ENCODE results near the gene DAPL1. TPM values are rescaled to one million over a fixed set of nuclear protein-coding genes. Genes with fewer than 3 reads are reported as not detected.

Gene DAPL1
- total RNA-seq, 3 donors from 2014 or later (not counting 1 experiment from before 2014, with no cell fraction given): not detected

DNA sequence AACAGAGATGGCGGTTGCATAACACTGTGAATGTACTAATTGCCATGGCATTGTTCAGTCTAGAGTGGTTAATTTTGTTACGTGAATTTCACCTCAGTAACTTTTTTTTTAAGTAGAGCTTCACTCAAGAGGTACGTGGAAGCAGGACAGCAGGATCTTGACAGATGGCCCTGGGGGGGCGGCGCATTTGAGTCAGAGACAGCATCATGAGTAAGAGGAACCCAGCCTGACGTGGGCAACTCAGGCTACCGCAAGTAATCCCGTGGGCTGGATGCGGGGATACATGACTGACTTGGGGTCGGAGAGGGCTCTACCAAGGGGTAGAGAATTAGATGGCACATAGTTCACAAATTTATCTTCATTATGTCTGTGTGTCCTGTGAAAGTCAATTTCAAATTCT, 38.1 kb upstream of the DAPL1 start:
- Histone ChIP-seq H3K4me3 (ENCODE audit: low read length) (no peak overlapping the region), H3K27me3 (ENCODE audit: control insufficient read depth, insufficient read depth, low read length) (no peaks in the 10 kb centered on the region), H3K9me3 (ENCODE audit: control insufficient read depth, insufficient read depth, low read length) (no peaks in the 10 kb centered on the region), H3K4me1 (ENCODE audit: control insufficient read depth, insufficient read depth, low read length) (no peaks in the 10 kb centered on the region), H3K27ac (ENCODE audit: low read length) (no peak overlapping the region), H3K36me3 (ENCODE audit: control insufficient read depth, insufficient read depth, low read length) (no peaks in the 10 kb centered on the region)
- peaks cover 4 to 7% of the 10 kb centered on the region in 2 donors for H3K27me3 Mint-ChIP-seq (ENCODE audit: low read depth in 2 of 2)
- TF ChIP-seq, protein P1, sequence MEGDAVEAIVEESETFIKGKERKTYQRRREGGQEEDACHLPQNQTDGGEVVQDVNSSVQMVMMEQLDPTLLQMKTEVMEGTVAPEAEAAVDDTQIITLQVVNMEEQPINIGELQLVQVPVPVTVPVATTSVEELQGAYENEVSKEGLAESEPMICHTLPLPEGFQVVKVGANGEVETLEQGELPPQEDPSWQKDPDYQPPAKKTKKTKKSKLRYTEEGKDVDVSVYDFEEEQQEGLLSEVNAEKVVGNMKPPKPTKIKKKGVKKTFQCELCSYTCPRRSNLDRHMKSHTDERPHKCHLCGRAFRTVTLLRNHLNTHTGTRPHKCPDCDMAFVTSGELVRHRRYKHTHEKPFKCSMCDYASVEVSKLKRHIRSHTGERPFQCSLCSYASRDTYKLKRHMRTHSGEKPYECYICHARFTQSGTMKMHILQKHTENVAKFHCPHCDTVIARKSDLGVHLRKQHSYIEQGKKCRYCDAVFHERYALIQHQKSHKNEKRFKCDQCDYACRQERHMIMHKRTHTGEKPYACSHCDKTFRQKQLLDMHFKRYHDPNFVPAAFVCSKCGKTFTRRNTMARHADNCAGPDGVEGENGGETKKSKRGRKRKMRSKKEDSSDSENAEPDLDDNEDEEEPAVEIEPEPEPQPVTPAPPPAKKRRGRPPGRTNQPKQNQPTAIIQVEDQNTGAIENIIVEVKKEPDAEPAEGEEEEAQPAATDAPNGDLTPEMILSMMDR (IDR thresholded peaks at IDR 0.05): no peak
- no peaks in the 10 kb centered on the region for H3K36me3 Mint-ChIP-seq
- H3K27ac Mint-ChIP-seq: no peak overlapping the region
- intact Hi-C loops (cut with micrococcal nuclease): no loop called here
- DNase-seq (no peak), ATAC-seq (no peak)
- no peak overlapping the region for H3K4me3 Mint-ChIP-seq
- H3K4me1 Mint-ChIP-seq: peaks cover 4% of the 10 kb centered on the region in 2 donors
- H3K9me3 Mint-ChIP-seq: no peaks in the 10 kb centered on the region
- 88% methylated on average over 10 of the region's 10 CpGs for WGBS (ENCODE audit: insufficient coverage)

DNA sequence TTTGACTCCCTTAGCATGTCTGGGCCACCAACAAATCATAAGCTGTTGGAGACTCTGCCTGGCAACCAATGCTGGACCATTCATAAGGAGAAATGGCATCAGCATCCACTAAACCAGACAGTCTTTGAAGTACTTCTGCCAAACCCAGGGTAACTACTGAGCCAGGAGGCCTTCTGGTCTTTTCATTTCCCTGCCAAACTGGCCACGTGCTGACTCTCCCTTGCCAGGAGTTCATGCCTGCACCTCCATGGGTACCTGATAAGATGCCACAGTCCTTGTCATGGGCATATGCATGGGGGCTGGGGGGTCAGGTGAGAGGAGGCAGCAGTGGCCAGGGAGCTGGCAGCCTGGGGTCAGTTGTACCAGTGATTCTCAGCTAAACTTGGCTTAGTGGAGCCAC, 34.2 kb upstream of the DAPL1 start:
- H3K9me3 ChIP-seq (ENCODE audit: control insufficient read depth, insufficient read depth, low read length): no peaks in the 10 kb centered on the region
- no peaks in the 10 kb centered on the region for H3K9me3 Mint-ChIP-seq
- intact Hi-C loops (cut with micrococcal nuclease): no loop called here
- peaks cover 6 to 9% of the 10 kb centered on the region in 2 donors for H3K4me1 Mint-ChIP-seq
- H3K36me3 ChIP-seq (ENCODE audit: control insufficient read depth, insufficient read depth, low read length): no peaks in the 10 kb centered on the region
- no peaks in the 10 kb centered on the region for H3K4me1 ChIP-seq (ENCODE audit: control insufficient read depth, insufficient read depth, low read length)
- no peak overlapping the region for H3K4me3 ChIP-seq (ENCODE audit: low read length)
- ATAC-seq: no peak
- no peaks in the 10 kb centered on the region for H3K27me3 Mint-ChIP-seq (ENCODE audit: low read depth in 2 of 2)
- no peak overlapping the region for H3K4me3 Mint-ChIP-seq
- H3K36me3 Mint-ChIP-seq: no peaks in the 10 kb centered on the region
- H3K27me3 ChIP-seq (ENCODE audit: control insufficient read depth, insufficient read depth, low read length): no peaks in the 10 kb centered on the region
- no peak overlapping the region for H3K27ac Mint-ChIP-seq
- TF ChIP-seq, protein P1 (IDR thresholded peaks at IDR 0.05): no peak
- H3K27ac ChIP-seq (ENCODE audit: low read length): no peak overlapping the region
- DNase-seq: no peak
- 94% methylated on average over 1 of the region's 1 CpG for WGBS (ENCODE audit: insufficient coverage)

DNA sequence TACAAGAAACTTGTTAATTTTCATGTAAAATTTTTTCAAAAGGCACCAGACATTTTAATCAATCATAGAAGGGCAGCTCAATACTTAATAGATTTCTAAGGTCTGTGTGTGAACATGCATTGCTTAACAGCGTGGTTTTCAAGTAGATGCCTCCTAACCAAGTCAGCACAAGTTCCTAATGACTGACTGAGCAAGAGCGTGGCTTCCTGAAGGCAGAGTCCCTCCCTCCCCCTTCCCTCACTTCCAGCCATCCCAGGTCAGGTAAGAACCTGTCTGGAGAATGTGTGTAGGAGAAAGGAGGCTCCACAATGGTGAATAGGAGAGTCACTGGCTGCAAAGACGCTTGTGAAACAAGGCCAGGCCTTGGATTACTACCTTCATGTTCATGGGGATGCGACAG, 33.5 kb upstream of the DAPL1 start:
- H3K4me1 ChIP-seq (ENCODE audit: control insufficient read depth, insufficient read depth, low read length): no peaks in the 10 kb centered on the region
- no peak overlapping the region for H3K27ac Mint-ChIP-seq
- WGBS (ENCODE audit: insufficient coverage): 70% methylated on average over 3 of the region's 4 CpGs
- no peaks in the 10 kb centered on the region for H3K27me3 ChIP-seq (ENCODE audit: control insufficient read depth, insufficient read depth, low read length)
- DNase-seq (no peak), ATAC-seq (no peak)
- H3K9me3 ChIP-seq (ENCODE audit: control insufficient read depth, insufficient read depth, low read length): no peaks in the 10 kb centered on the region
- no peak overlapping the region for H3K27ac ChIP-seq (ENCODE audit: low read length)
- no peaks in the 10 kb centered on the region for H3K36me3 Mint-ChIP-seq
- no peaks in the 10 kb centered on the region for H3K9me3 Mint-ChIP-seq
- peaks cover 6 to 9% of the 10 kb centered on the region in 2 donors for H3K4me1 Mint-ChIP-seq
- TF ChIP-seq, protein P1 (IDR thresholded peaks at IDR 0.05): no peak
- intact Hi-C loops (cut with micrococcal nuclease): no loop called here
- H3K4me3 ChIP-seq (ENCODE audit: low read length): no peak overlapping the region
- no peak overlapping the region for H3K4me3 Mint-ChIP-seq
- H3K27me3 Mint-ChIP-seq (ENCODE audit: low read depth in 2 of 2): peaks cover 0 to 5% of the 10 kb centered on the region in 2 donors
- no peaks in the 10 kb centered on the region for H3K36me3 ChIP-seq (ENCODE audit: control insufficient read depth, insufficient read depth, low read length)

DNA sequence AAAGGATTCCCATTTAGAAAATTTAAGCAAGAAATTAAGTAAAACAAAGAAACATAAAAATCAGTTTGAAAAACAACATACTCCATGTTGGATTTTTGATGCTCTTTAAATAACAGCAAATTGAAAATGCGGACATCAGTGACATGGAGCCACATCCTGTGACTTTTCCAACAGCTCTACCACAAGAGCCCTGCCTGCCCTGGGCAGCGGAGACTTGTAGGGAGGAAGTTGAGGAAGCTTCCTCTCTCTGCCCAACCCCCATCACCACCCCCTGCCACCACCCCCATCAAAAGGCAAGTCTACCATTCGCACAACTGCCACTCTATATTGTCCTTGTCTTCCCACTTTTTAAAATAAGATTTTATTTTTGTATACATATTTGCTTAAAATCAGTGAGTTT, 32.8 kb upstream of the DAPL1 start:
- Histone ChIP-seq H3K36me3 (ENCODE audit: control insufficient read depth, insufficient read depth, low read length) (no peaks in the 10 kb centered on the region), H3K9me3 (ENCODE audit: control insufficient read depth, insufficient read depth, low read length) (no peaks in the 10 kb centered on the region), H3K27ac (ENCODE audit: low read length) (no peak overlapping the region), H3K4me3 (ENCODE audit: low read length) (no peak overlapping the region), H3K4me1 (ENCODE audit: control insufficient read depth, insufficient read depth, low read length) (no peaks in the 10 kb centered on the region), H3K27me3 (ENCODE audit: control insufficient read depth, insufficient read depth, low read length) (no peaks in the 10 kb centered on the region)
- no peak for ATAC-seq
- H3K27me3 Mint-ChIP-seq (ENCODE audit: low read depth in 2 of 2): peaks cover 0 to 7% of the 10 kb centered on the region in 2 donors
- peaks cover 6 to 9% of the 10 kb centered on the region in 2 donors for H3K4me1 Mint-ChIP-seq
- intact Hi-C loops (cut with micrococcal nuclease): no loop called here
- H3K27ac Mint-ChIP-seq: no peak overlapping the region
- no peaks in the 10 kb centered on the region for H3K9me3 Mint-ChIP-seq
- TF ChIP-seq, protein P1 (IDR thresholded peaks at IDR 0.05): no peak
- WGBS (ENCODE audit: insufficient coverage): 83% methylated on average over 1 of the region's 3 CpGs
- no peak for DNase-seq
- no peak overlapping the region for H3K4me3 Mint-ChIP-seq
- H3K36me3 Mint-ChIP-seq: no peaks in the 10 kb centered on the region
